Mucosa of stomach (tissue), 1 donor: Measurements from ENCODE around the gene FCMR.

Experiments
- H3K27me3 ChIP-seq: one replicate; pipeline ENCODE4 v1.7.0; 2013; ENCODE audit warnings: mild to moderate bottlenecking, low read length; ENCODE audit not compliant: control insufficient read depth, insufficient read depth
- H3K36me3 ChIP-seq: one replicate; pipeline ENCODE4 v1.7.0; 2013; ENCODE audit warnings: low read length; ENCODE audit not compliant: control insufficient read depth, insufficient read depth
- H3K4me1 ChIP-seq: one replicate; pipeline ENCODE4 v1.7.0; 2013; ENCODE audit warnings: mild to moderate bottlenecking, low read length; ENCODE audit not compliant: control insufficient read depth, insufficient read depth
- H3K4me3 ChIP-seq: one replicate; pipeline ENCODE4 v1.7.0; 2013; ENCODE audit warnings: low read length
- H3K9ac ChIP-seq: one replicate; pipeline ENCODE4 v1.7.0; 2013; ENCODE audit warnings: mild to moderate bottlenecking, low read length, moderate library complexity
- H3K9me3 ChIP-seq: one replicate; pipeline ENCODE4 v1.7.0; 2013; ENCODE audit warnings: mild to moderate bottlenecking, low read length, moderate library complexity; ENCODE audit not compliant: control insufficient read depth
- donor health status: Pancreatic carcinoma.

The FCMR gene

DNA sequence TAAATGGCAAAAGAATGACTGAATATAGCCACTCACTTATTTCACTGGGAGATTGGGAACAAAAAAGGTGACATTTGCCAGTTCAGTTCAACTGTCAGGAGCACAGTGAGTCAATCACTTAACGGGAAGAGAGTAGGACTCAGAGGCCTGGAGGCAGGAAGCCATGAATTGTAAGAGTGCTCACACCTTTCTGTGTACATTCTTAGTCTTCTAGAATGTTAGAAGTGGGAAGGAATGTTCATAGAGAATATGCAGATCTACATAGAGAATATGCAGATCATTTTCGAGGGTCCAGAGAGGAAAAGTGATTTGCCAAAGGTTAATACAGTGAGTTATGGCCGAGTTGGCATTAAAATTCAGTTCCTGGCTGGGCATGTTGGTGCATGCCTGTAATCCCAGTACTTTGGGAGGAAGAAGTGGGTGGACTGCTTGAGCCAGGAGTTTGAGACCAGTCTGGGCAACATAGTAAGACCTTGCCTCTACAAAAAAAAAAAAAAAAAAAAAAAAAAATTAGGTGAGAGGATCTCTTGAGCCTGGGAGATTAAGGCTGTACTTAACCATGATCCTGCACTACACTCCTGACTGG lies 48.0 kb downstream of the FCMR start:
- no peak overlapping the region for H3K9ac ChIP-seq
- no peaks in the 10 kb centered on the region for H3K9me3 ChIP-seq
- H3K36me3 ChIP-seq, result no peaks in the 10 kb centered on the region
- H3K4me3 ChIP-seq, result no peak overlapping the region
- H3K4me1 ChIP-seq, result no peaks in the 10 kb centered on the region
- H3K27me3 ChIP-seq, result no peaks in the 10 kb centered on the region

DNA sequence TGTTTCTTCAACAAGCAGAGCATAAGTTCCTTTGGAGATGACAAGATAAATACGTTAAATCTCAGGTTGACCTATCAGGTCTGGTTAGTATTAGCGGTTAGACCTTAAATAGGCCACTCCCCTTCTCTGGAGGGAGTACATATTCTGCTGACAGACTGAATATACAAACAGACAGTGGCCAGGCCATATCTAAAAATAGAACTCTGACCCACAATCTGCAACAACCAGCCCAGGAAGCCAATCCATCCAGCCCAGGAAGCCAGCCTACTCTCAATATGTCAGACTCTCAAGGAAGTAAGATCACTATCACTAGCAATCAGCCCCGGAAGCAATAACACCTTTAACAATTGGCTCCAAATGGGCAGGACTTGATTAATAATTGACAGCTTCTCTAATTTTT lies 49.6 kb downstream of the FCMR start:
- no peaks in the 10 kb centered on the region for H3K9me3 ChIP-seq
- H3K9ac ChIP-seq, result no peak overlapping the region
- no peaks in the 10 kb centered on the region for H3K36me3 ChIP-seq
- no peaks in the 10 kb centered on the region for H3K4me1 ChIP-seq
- H3K4me3 ChIP-seq, result no peak overlapping the region
- H3K27me3 ChIP-seq, result no peaks in the 10 kb centered on the region

GRCh38 chr1:206868264-206868663 lies 53.5 kb downstream of the FCMR start:
- no peak overlapping the region for H3K4me3 ChIP-seq
- no peaks in the 10 kb centered on the region for H3K4me1 ChIP-seq
- no peaks in the 10 kb centered on the region for H3K9me3 ChIP-seq
- H3K36me3 ChIP-seq, result no peaks in the 10 kb centered on the region
- H3K27me3 ChIP-seq, result no peaks in the 10 kb centered on the region
- no peak overlapping the region for H3K9ac ChIP-seq

- H3K4me3 ChIP-seq, result no peak overlapping the region
- no peaks in the 10 kb centered on the region for H3K27me3 ChIP-seq
- no peaks in the 10 kb centered on the region for H3K4me1 ChIP-seq
- H3K9ac ChIP-seq, result no peak overlapping the region
- H3K9me3 ChIP-seq, result no peaks in the 10 kb centered on the region
- H3K36me3 ChIP-seq, result no peaks in the 10 kb centered on the region
Measured at GRCh38 chr1:206867716-206868115, 54.0 kb downstream of the FCMR start.

DNA sequence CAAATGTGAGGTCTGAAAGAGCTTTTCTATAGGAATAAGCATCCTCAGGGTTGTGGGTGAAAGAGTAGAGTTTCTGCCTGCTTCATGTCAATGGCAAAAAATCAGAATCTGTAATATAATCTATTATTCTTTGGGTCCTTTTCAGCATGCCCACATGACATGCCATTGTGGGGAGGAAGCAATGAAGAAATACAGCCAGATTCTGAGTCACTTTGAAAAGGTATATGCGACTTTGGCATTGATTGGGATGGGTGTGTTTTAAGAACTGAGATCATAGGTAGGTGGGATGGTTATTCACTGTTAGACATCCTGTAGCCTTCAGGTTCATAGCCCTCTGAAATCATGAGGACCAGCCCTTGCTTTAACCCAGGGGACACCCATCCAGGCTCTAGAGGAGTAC lies 54.5 kb downstream of the FCMR start:
- H3K27me3 ChIP-seq, result no peaks in the 10 kb centered on the region
- H3K4me3 ChIP-seq, result no peak overlapping the region
- H3K9ac ChIP-seq, result no peak overlapping the region
- no peaks in the 10 kb centered on the region for H3K9me3 ChIP-seq
- H3K36me3 ChIP-seq, result no peaks in the 10 kb centered on the region
- H3K4me1 ChIP-seq, result no peaks in the 10 kb centered on the region

DNA sequence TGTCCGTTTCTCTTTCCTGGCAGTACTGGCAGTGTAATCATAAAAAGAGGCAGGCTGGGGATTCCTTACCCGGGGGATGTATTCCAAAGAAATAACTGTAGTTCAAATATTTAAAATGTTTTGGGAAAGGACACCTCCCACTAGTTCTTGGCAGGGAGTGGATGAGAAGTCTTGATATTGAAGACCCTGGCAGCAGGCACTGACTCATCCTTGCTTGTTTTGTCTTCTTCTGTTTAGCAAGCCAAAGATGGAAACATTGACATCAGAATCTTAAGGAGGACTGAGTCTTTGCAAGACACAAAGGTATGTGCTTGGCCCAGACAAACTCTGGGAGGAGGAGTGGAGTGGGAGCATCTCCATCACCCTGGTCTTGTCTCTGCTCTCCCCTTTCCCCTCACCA lies 55.7 kb downstream of the FCMR start:
- Histone ChIP-seq H3K4me3 (no peak overlapping the region), H3K9ac (no peak overlapping the region), H3K36me3 (no peaks in the 10 kb centered on the region), H3K27me3 (no peaks in the 10 kb centered on the region), H3K4me1 (no peaks in the 10 kb centered on the region), H3K9me3 (no peaks in the 10 kb centered on the region)

DNA sequence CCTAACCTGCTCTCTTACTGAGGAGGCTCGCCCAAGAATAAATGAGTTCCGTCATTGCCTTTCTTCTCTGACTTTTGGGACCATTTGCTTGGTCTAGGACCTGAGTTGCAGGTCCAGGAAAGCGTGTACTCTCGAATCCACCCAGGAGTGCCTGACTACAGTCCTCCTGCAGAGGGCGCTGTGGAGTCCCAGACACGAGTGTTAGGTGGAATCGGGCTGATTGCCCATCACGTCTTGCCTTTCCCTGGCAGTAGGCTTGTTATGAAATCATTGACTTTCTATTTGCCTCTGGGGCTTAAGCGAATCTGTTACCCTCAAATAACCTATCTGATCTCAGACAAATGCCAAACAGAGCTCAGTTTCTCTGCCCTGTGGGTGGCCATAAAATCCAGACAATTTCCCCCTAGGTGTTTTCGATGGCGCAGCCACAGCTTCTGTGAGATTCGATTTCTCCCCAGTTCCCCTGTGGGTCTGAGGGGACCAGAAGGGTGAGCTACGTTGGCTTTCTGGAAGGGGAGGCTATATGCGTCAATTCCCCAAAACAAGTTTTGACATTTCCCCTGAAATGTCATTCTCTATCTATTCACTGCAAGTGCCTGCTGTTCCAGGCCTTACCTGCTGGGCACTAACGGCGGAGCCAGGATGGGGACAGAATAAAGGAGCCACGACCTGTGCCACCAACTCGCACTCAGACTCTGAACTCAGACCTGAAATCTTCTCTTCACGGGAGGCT lies 56.6 kb downstream of the FCMR start, which contains the start of gene IL20:
Gene IL20, plus strand, starts transcription at position 685 of the 733 bp plus-strand sequence. CDS start 230 bp downstream, outside the sequence.
- Histone ChIP-seq H3K4me1 (no peaks in the 10 kb centered on the region), H3K27me3 (no peaks in the 10 kb centered on the region), H3K9me3 (no peaks in the 10 kb centered on the region), H3K36me3 (no peaks in the 10 kb centered on the region), H3K4me3 (no peak within 1 kb of the TSS), H3K9ac (no peak within 1 kb of the TSS)

DNA sequence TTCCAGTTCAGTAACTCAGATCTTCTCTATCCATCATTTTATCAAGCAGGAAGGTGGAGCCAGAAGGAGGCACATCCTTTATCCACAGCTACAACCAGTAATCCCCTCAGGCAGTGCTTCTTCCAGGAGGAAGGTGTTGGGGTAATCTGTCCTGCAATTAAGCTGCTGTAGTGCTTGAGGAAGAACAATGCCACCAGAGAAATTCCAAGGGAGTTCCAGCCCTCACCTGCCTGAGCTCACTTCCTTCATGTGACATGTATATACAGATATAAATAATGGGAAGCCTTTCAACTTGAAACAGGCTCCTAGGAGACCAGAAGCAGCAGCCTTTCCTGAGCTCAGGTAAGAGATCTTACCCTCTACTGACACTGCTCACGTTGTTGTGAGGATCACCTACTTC lies 58.5 kb downstream of the FCMR start:
- no peaks in the 10 kb centered on the region for H3K27me3 ChIP-seq
- H3K9ac ChIP-seq, result no peak overlapping the region
- no peaks in the 10 kb centered on the region for H3K4me1 ChIP-seq
- no peak overlapping the region for H3K4me3 ChIP-seq
- H3K36me3 ChIP-seq, result no peaks in the 10 kb centered on the region
- no peaks in the 10 kb centered on the region for H3K9me3 ChIP-seq

GRCh38 chr1:206860165-206860564 lies 61.6 kb downstream of the FCMR start:
- Histone ChIP-seq H3K9me3 (no peaks in the 10 kb centered on the region), H3K4me1 (no peaks in the 10 kb centered on the region), H3K9ac (no peak overlapping the region), H3K36me3 (no peaks in the 10 kb centered on the region), H3K27me3 (no peaks in the 10 kb centered on the region), H3K4me3 (no peak overlapping the region)

GRCh38 chr1:206859082-206859521 lies 62.6 kb downstream of the FCMR start:
- Histone ChIP-seq H3K4me1 (no peaks in the 10 kb centered on the region), H3K9me3 (no peaks in the 10 kb centered on the region), H3K27me3 (no peaks in the 10 kb centered on the region), H3K9ac (no peak overlapping the region), H3K36me3 (no peaks in the 10 kb centered on the region), H3K4me3 (no peak overlapping the region)

- H3K9me3 ChIP-seq, result no peaks in the 10 kb centered on the region
- no peak overlapping the region for H3K4me3 ChIP-seq
- no peaks in the 10 kb centered on the region for H3K4me1 ChIP-seq
- H3K27me3 ChIP-seq, result no peaks in the 10 kb centered on the region
- no peaks in the 10 kb centered on the region for H3K36me3 ChIP-seq
- H3K9ac ChIP-seq, result no peak overlapping the region
Measured at GRCh38 chr1:206856674-206857464, 64.9 kb downstream of the FCMR start.

GRCh38 chr1:206855859-206856258 lies 65.9 kb downstream of the FCMR start:
- H3K4me1 ChIP-seq, result no peaks in the 10 kb centered on the region
- H3K9ac ChIP-seq, result no peak overlapping the region
- H3K27me3 ChIP-seq, result no peaks in the 10 kb centered on the region
- no peak overlapping the region for H3K4me3 ChIP-seq
- no peaks in the 10 kb centered on the region for H3K36me3 ChIP-seq
- H3K9me3 ChIP-seq, result no peaks in the 10 kb centered on the region
